DMS79 (cell line): ENCODE measurements around the gene ZNF74.
"Not testable (repeated sequence)": the region's sequence is repeated elsewhere in the genome, so short reads cannot be mapped to it uniquely, and the experiment has no call there.

Experiments used
- DNase-seq: peaks from one replicate; lab custom pipeline; 2025; lab: John Stamatoyannopoulos, UW

The ZNF74 gene

GRCh38 chr22:20400606-20401375 lies 6.8 kb downstream of the ZNF74 start:
- no peak for DNase-seq

- DNase-seq: no peak
These were observed 7.5 kb downstream of the ZNF74 start for GRCh38 chr22:20401376-20402014.

GRCh38 chr22:20402960-20403778 lies 9.2 kb downstream of the ZNF74 start:
- no peak for DNase-seq

GRCh38 chr22:20403779-20404140 lies 9.8 kb downstream of the ZNF74 start:
- DNase-seq: no peak

- no peak for DNase-seq
These were observed 10.9 kb downstream of the ZNF74 start for GRCh38 chr22:20404881-20405280.

- DNase-seq: no peak
These were observed 11.5 kb downstream of the ZNF74 start for GRCh38 chr22:20405291-20405930.

GRCh38 chr22:20405931-20406685 lies 12.2 kb downstream of the ZNF74 start:
- DNase-seq: no peak

- DNase-seq: no peak
These were observed 12.9 kb downstream of the ZNF74 start for GRCh38 chr22:20406686-20407408.

GRCh38 chr22:20407829-20408228 lies 13.9 kb downstream of the ZNF74 start:
- no peak for DNase-seq

- DNase-seq: no peak
These were observed 14.9 kb downstream of the ZNF74 start for GRCh38 chr22:20408891-20409290.

GRCh38 chr22:20409385-20409784 lies 15.4 kb downstream of the ZNF74 start:
- DNase-seq: not testable (repeated sequence)

GRCh38 chr22:20412474-20413216 lies 18.7 kb downstream of the ZNF74 start:
- DNase-seq: no peak

GRCh38 chr22:20413217-20414058 lies 19.5 kb downstream of the ZNF74 start:
- DNase-seq: no peak

GRCh38 chr22:20414059-20414440 lies 20.1 kb downstream of the ZNF74 start:
- DNase-seq: no peak

GRCh38 chr22:20414450-20414849 lies 20.5 kb downstream of the ZNF74 start:
- DNase-seq: no peak

GRCh38 chr22:20415241-20415640 lies 21.3 kb downstream of the ZNF74 start:
- DNase-seq: not testable (repeated sequence)

GRCh38 chr22:20415699-20416098 lies 21.7 kb downstream of the ZNF74 start:
- DNase-seq: not testable (repeated sequence)

- DNase-seq: no peak
These were observed 24.3 kb downstream of the ZNF74 start for GRCh38 chr22:20418211-20418788.

GRCh38 chr22:20419664-20419951 lies 25.7 kb downstream of the ZNF74 start:
- DNase-seq: no peak
